ENCODE data around the gene P2RX6.

- no peak for TF ChIP-seq CTCF (IDR thresholded peaks at IDR 0.05)
- TF ChIP-seq POLR2A (IDR thresholded peaks at IDR 0.05), result no peak
Measured at GRCh38 chr22:21075516-21076138, 60.7 kb downstream of the P2RX6 start.

Measured in right lobe of liver (tissue), 4 donors.